ENCODE data around the gene GRWD1.

The GRWD1 gene

DNA sequence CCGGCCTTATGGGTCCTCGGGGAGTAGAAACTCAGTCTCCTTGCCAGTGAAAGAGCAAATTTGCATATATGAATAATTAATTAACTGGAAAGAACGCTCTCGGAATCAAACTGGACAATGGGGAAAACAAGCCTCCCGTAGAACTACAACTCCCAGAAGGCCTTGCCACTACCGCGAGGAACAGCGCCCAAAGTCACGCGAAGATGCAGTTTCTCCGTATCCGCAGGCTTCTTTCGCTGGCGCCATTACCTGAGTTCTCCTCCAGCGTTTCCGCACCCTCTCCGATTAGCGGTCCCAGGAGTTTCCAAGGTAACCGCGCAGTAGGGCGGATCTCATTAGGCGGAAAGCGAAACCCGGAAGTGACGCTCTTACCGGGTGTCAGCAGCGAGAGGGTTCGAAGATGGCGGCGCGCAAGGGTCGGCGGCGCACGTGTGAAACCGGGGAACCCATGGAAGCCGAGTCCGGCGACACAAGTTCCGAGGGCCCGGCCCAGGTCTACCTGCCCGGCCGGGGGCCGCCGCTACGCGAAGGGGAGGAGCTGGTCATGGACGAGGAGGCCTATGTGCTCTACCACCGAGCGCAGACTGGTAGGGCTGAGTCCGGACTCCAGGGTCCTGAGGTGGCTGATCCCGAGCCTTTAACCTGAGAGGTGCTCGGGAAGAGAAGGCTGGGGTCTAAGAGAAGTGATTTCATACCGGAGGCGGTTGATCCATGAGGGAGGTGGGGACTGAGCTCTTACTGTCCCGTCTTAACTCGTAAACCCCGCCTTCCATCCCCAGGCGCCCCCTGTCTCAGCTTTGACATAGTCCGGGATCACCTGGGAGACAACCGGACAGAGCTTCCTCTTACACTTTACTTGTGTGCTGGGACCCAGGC is at the start of gene GRWD1:
TSS of gene GRWD1 (plus strand) at position 378 of the 876 bp plus-strand sequence. CDS start at position 401, 23 bp downstream.
- DNase-seq: peak; percentile 97

DNA sequence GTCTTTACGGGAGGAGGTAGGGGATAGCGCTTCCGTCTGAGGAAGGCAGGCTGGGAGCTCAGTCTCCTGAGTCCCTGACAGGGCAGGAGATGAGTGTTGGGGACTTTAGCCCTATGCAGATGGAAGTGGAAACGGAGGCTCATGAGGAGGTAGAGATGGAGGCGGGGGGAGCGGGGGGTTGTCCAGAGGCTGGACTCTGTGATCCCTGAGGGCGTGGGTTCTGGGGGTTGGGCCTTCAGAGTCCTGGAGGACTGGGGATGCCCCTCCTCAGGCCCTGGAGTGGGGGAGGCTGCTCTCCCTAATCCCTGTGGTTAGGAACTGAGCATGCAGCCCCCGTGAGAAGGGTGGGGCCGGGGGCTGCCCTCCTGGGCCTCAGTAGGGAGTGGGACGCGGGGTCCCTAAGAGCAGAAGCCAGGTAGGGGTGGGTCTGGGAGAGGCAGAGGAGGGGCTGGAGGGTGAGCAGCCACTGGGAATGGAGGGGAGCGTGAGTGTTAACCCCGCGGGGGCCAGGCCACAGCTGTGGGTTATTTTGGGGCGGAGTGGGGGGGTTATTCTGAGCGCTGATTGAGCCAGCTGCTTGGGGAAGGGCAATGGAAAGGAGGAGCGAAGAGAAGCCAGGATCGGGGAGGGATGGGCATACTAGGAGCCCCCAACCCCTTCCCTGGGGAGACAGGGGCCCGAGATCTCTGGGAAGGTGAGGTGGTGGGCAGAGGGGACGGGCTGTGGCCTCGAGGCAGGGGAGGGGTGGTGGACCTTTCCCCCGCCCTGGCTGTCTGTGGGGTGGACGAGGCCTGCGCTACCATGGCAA is 49.6 kb upstream of the GRWD1 start:
- no peak for DNase-seq

DNA sequence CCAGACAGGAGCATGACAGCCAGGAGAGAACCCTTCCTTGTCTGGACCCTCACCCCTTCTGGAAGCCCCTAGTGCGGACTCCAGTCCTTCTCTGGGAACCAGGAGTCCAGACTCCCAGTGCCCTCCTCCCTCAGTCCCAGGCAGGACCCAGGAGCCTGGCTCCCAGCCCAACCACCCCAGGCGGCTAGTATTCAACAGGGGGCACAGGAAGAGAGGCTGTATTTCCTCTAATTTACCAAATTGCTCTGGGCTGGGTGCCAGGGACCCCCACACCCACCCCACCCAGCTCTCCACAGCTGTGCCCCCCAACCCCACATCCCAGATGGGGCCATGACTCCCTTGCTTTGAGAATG is 49.0 kb upstream of the GRWD1 start:
- DNase-seq: no peak

DNA sequence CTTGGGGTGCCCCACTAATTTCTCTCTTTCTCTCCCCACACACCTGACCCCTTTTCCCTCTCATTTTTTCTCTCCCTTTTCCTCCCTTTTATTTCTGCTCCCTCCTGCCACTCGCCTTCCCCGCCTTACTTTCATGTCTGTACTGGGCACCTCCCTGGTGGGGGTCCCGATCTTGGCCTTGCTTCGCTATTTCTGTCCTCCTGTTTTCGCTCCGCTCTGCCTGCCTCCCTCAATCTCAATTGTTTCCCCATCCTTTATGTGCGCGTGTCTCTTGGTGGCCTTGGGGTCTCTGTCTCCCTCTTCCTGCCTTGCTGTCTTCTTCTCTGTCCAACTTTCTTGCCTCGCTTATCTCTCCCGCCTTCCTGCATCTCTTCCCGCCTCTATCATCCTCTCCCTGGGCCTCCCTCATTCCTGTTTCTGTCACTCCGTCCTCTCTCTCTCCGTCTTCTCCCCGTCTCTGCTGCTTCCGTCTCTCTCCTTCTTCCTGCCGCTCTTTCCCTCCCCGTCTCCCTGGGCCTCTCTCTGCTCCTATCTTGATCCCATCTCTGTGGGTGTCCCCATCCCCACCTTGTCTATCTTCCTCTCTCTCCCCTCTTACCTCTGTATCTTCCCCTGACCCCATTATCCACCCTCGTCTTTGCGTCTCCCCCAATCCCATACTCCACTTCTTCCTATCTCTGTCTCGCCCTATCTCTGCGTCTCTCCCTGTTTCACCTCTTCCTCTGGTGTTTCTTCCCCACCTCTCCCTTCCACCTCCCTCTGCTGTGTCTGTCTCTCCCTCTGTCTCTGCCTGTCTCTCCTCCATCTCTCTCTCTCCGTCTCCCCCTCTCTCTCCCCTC is 48.3 kb upstream of the GRWD1 start:
- no peak for DNase-seq

DNA sequence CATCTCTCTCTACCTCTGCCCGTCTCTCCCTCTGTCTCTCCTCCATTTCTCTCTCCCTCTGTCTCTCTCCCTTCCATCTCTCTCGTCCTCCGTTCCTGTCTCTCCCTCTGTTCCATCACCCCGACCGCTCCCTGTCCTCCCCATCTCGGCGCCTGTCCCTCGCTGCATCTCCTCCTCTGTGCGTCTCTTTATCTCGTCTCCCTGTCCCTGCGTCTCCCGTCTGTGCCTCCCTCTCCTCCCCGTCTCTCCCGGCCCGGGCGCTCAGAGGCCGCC is 47.7 kb upstream of the GRWD1 start:
- DNase-seq: no peak

DNA sequence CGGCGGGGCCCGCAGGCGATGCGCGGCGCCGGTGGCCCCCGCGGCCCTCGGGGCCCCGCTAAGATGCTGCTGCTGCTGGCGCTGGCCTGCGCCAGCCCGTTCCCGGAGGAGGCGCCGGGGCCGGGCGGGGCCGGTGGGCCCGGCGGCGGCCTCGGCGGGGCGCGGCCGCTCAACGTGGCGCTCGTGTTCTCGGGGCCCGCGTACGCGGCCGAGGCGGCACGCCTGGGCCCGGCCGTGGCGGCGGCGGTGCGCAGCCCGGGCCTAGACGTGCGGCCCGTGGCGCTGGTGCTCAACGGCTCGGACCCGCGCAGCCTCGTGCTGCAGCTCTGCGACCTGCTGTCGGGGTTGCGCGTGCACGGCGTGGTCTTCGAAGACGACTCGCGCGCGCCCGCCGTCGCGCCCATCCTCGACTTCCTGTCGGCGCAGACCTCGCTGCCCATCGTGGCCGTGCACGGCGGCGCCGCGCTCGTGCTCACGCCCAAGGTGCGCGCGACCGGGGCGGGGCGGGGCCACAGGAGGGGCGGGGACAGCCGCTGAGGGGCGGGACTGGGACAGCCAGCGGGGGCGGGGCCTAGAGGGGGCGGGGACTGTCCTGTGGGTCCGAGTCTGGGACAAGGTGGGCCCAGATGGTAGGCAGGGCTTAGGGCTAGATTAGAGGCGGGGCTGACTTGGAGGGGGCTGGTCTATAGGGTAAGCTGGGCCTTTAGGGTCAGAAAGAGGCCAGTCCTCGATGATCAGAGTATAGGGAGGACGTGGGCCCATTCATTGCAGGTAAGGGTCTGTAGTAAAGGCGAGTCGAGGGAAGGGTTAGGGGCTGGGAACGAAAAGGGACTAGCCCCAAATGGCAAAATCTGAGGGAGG is 47.2 kb upstream of the GRWD1 start:
- DNase-seq: peak; percentile 62

DNA sequence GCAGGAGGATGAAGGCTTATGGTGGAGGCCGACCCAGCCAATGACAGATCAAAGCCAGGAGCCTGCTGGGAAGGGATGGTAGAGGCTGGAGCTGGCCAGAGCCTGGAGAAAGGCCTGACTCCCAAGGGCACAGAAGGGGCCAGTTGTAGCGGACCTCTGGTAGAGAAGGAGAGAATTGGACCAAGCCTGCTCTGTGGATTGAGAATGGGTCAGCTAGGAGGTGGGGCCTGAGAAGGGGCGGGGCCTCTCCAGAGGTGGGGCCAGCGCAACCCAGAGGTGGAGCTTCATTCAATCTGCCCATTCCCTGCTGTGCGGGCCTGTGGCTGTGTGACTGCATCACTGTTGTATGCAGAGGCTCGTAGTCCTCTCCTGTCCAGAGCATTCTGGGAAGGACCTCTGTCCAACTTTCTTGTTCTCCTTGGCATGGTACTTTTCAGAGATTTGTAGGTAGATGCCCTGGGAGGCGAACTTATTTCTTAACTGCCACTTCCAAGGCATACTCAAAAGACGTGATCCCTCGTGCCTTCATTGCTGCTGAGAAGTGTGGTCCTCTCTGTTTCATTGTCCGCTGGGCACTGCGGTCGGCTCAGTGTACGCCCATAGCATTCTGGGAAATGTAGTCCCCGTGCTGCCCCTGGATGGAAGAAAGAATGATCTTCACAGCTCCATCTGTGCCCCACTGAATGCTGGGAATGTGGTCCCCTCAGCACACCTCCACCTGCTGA is 45.6 kb upstream of the GRWD1 start:
- DNase-seq: no peak

DNA sequence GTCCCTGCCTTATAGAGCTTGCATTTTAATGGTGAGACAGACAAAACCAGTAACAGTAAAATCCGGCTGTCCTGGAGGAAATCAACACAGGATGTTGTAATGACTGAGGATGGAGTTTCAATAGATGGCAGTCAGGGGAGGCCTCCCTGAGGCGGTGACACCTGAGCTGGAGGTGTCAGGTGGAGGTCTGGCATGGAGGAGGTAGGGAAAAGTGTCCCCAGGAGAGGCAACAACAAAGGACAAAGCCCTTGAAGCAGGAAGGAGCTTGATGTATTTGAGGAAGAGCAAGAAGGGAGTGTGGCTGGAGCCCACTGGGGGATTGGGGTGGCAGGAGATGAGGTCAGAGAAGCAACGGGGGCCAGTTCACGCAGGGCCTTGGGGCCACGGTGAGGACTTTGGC is 44.5 kb upstream of the GRWD1 start:
- no peak for DNase-seq

DNA sequence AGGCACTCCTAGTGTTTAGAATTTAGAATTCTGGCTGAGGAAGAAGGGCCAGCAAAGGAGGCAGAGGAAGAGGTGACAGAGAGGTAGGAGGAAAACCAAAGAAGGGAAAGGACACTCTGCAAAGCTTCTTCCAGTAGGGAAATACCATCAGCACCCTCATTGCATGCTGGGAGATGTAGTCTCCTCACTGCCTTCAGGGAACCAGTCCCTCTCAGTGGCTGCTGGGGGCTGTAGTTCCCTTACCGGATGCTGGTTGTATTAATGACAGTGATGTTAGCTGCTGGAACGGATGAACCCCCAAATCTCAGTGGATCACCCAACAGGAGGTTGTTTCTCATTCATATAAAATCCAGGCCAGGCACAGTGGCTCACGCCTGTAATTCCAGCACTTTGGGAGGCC is 42.2 kb upstream of the GRWD1 start:
- no peak for DNase-seq

DNA sequence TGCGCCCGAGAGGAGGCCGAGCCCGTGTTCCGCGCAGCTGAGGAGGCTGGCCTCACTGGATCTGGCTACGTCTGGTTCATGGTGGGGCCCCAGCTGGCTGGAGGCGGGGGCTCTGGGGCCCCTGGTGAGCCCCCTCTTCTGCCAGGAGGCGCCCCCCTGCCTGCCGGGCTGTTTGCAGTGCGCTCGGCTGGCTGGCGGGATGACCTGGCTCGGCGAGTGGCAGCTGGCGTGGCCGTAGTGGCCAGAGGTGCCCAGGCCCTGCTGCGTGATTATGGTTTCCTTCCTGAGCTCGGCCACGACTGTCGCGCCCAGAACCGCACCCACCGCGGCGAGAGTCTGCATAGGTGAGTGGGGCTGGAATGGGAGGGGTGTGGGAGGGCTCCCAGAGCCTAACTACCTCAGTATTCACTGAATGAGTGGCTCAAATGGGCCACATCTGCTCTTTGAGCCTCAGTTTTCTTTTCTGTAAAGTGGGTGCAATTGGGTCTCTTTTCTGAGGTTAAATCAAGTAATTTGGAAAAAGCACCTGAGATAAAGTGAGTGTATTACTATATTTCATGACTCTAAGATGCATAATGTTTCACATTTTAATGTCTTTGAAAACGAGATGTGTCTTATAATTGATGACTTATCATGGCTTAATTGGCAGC is 40.6 kb upstream of the GRWD1 start:
- DNase-seq: no peak

DNA sequence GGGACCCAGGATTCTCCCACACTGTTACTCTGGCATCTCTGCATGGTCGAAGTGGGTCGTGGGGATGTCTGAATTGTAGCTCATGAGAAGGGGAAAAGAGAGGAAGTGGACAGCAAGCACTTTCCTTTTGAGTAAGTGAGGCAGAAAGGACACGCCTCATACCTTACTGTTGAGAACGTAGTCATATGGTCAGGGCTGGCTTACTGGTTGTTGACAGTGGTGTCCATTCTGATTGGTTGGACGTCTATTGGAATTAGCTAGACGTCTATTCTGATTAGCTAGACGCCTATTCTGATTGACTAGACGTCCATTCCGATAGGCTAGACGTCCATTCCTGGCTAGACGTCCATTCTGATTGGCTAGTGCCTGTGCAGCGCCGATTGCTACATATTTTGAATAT is 39.9 kb upstream of the GRWD1 start:
- no peak for DNase-seq

DNA sequence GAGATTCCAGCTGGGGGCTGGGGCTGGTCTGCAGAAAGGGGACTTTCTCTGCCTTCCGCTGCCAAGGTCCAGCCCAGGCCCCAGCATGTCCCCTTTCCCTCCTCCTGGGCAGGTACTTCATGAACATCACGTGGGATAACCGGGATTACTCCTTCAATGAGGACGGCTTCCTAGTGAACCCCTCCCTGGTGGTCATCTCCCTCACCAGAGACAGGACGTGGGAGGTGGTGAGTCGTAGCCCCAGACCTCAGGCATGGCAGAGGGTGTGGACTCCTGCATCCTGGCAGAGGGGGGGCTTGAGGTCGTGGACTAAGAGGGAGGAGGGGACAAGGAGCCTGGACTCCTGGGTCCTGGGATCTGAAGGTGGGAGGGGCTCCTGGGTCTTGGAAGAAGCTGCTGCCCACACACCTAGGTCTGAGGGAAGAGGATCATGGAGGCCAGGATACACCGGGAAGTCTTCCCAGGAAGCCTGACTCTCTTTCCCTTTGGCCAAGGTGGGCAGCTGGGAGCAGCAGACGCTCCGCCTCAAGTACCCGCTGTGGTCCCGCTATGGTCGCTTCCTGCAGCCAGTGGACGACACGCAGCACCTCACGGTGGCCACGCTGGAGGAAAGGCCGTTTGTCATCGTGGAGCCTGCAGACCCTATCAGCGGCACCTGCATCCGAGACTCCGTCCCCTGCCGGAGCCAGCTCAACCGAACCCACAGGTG is 31.8 kb upstream of the GRWD1 start:
- peak; percentile 37 for DNase-seq

DNA sequence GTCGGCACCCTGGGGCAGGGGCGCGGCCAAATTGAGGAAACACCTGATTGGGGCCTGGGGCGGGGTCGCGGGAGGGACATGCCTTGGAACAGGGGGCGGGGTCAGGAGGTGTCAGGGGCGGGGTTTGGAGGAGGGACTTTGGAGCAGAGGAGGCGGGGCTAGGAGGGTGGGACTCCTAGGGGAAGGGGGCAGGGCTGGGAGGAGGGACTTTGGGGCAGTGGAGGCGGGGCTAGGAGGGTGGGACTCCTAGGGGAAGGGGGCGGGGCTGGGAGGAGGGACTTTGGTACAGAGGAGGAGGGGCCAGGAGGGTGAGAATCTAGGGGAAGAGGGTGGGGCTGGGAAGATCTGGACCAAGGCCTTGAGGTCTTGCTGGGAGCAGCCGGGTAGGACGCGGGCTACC is 30.4 kb upstream of the GRWD1 start:
- DNase-seq: no peak

DNA sequence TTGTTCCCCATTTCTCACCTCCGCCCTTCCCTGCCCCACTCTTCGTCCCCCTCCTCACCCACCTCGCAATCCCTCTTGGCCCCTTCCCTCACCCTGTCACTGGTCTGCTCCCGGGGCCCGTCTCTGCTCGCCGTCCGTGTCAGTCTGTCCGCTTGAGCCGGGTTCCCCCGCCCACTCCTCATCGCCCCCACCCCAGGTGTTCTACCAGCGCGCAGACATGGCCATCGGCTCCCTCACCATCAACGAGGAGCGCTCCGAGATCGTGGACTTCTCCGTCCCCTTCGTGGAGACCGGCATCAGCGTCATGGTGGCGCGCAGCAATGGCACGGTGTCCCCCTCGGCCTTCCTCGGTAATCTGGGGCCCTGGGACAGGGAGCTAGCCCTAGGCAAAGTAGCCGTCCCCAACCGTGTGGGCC is 30.0 kb upstream of the GRWD1 start:
- no peak for DNase-seq

DNA sequence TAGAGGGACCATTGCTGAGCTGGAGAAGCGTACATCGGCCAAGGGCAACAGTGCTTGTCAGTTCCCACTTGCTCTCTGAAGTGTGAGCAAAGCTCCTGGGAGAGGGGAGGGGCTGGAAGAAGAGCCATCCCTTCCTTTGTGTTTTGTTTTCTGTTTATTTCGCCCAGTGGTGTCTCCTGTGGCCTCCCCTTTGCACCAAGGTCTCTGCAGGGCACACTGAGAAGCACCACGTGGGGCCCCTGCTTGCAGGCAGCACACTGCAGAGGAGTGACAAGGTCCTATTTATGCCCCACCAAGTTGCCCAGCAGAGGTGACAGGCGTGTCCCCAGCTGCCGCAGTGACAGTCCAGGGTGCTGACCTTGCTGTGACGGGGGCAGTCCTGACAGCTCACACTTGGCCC is 28.4 kb upstream of the GRWD1 start:
- no peak for DNase-seq

DNA sequence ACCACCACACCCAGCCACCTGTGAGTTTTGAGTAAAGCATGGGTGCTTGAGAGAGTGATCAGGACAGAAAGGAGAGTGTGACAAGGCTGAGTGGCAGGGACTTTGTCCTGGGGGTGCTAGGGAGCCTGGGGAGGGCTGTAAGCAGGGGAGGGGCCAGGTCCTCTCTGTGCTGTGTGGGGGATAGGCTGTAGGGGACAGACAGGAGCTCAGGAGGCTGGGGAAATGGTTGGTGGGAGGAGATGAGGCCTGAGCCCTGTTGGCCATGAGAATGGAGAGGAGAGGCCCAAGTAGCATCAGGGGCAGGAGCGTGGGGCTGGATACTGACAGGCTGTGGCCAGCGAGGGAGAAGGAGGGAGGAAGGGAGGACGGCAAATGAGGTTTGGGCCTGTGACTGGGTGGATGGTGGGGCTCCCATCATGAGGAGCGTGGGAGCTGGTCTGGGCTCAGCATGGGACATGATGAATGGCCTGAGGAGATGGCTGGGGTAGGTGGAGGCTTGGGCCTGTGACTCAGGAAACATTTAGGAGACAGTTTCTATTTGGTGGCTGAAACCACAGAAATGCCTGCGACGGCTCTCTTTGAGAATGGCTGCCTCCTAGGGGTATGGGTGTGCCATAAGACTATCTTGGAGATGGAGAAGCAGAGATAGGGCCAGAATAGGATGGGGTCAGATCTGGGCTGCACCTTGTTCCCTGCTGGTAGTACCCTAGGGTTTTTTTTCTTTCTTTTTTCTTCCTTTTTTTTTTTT is 27.3 kb upstream of the GRWD1 start:
- DNase-seq: no peak

DNA sequence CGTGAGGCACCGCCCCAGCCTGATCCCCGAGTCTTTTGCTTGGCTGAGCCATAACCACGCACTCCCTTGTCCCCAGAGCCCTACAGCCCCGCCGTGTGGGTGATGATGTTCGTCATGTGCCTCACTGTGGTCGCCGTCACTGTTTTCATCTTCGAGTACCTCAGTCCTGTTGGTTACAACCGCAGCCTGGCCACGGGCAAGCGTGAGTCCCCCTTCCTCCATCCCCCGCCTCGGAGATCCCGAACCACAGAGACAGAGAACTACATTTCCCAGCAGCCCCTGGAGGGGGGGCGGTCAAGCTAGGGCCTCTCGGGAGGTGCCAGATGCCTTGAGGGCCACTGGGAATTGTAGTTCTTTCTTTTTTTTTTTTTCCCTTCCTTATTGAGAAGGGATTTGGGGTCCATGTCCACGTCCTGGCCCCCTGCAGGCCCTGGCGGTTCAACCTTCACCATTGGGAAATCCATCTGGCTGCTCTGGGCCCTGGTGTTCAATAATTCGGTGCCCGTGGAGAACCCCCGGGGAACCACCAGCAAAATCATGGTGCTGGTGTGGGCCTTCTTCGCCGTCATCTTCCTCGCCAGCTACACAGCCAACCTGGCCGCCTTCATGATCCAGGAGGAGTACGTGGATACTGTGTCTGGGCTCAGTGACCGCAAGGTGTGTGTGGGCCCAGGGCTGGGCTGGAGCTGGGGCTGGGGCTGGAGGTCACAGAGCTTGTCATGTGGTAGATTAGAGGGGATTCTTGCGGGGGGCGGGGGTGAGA is 26.4 kb upstream of the GRWD1 start:
- DNase-seq: no peak

DNA sequence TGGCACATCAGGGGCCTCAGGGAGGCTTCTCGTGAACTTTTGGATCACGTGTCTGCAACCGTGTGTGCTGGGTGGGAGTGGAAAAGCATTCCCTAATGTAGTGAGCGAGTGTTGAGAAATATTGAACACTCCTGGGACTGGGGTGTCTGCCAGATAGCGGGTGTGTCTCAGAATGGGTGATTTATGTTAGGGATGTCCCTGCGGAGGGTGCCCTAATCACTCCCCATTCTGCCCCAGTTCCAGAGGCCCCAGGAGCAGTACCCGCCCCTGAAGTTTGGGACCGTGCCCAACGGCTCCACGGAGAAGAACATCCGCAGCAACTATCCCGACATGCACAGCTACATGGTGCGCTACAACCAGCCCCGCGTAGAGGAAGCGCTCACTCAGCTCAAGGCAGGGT is 24.2 kb upstream of the GRWD1 start:
- DNase-seq: no peak

DNA sequence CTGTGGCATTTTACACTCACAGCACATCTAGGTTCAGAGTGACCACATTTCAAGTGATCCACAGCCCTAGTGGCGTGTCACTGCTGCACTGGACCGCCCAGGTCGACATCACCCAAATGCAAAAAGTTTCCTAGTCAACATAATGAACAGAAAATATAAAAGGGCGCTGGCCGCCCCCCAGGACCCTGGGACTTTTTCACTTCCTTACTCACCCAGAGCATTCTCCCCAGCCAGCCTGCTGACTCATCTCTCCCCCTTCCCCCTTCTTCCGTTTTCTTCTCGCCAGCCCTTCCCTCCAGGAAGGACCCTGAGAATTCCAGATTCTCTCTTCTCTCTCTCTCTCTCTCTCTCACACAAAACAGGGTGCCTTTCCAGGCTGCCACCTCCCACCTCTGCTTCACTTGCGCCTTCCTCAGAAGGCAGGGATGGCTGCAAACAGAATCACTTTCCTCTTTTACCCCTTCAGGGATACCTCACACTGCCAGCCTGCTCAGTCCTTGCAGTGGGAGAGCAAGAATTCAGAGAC is 21.0 kb upstream of the GRWD1 start:
- DNase-seq: no peak

All from DMS79 treated with DMSO at 0.1 percent for 48 hours (cell line).